Suppressor macrophage treated with lipopolysaccharide for 1 hour (primary cell): ENCODE measurements around the gene ADAMTS20.
"Not testable (repeated sequence)": the region's sequence is repeated elsewhere in the genome, so short reads cannot be mapped to it uniquely, and the experiment has no call there.

Experiments used
- DNase-seq, 3 donors: peaks; one replicate each; pipeline ENCODE4 v3.0.0-alpha.2; 2020 to 2022

The ADAMTS20 gene

DNA sequence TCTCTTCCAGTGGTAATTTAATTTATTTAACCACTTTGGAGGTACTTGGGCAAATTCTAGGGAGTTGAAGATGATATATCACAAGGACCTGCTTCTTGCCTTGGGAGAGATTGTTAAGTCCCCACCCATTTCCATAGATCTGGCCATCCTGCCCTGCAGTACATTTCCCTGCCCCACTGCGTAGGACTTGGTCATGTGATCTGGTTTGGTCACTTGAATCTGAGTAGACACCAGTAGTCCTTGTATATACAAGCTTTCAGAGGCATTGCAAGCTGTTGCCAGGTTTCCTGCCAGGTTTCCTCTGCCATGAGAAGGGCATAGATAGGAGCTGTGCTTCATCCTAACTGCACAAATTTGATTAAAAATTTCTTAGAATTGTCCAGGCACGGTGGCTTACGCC, 200.0 kb downstream of the ADAMTS20 start:
- no peak for DNase-seq

DNA sequence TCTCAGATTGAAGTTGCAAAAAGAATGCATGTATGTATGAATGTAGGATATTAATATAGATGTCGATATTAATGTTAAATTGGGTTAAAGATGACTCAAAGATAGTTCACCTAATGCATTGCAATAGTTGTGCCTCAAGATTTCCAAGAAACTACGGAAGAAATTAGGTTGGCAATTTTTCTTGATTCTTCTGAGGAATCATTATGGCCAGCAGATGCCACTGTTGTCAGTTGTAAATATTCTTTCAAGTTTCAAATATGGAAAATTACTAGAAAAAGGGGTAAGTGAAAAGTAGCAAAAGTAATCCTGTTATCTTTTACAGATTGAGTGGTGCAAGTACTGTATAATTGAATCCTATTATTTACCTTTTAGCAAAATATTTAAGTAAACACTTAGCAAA, 202.1 kb downstream of the ADAMTS20 start:
- DNase-seq, result no peak

DNA sequence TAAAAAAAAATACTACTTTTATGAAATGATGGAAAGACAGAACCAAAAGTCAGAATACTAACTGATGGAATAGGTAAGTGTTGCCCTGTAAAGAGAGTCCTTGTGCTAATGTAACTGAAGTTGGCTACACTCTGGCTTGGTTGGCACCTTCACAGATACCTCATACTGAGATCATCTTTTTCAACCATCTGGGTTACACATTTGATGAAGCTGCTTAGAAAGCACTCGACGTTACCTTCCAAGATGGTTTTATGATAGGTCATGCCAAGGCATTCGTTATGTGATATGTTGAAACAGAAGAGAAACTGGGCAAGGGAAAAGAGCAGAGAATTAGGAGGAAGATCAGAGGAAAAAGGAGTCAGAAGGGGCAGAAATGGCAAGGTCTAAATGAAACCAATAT, 203.8 kb downstream of the ADAMTS20 start:
- DNase-seq, result no peak

DNA sequence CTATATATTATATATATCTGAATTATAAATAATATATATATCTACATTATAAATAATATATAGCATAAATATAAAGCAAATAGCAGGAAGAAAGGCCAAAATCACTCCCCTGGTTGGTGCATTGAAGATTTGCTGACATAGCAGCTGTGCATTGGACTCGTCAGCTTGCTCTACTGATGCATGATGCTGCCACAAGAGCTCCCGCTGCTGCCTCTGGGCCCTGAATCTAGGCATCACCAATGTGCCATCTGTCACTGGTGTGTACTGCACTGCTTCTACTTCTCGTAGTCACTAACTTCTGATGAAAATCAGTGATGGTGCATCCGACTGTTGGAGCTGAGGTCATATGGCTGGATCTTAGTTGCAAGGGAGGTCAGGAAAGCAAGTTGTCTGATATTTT, 205.0 kb downstream of the ADAMTS20 start:
- no peak for DNase-seq

- DNase-seq, result no peak
Observed at GRCh38 chr12:43345023-43345422, 207.0 kb downstream of the ADAMTS20 start.

DNA sequence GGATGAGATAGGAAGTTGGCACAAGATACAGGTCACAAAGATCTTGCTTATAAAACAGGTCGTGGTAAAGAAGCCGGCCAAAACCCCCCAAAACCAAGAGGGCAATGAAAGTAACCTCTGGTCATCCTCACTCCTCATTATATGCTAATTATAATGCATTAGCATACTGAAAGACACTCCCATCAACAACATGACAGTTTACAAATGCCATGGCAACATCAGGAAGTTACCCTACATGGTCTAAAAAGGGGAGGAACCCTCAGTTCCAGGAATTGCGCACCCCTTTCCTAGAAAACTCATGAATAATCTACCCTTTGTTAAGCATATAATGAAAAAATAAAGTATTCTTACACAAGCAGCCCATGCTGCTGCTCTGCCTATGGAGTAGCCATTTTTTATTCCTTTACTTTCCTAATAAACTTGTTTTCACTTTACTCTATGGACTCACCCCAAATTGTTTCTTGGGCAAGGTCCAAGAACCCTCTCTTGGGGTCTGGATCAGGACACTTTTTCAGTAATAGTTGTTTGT, 210.2 kb downstream of the ADAMTS20 start:
- DNase-seq, result not testable (repeated sequence)

GRCh38 chr12:43338848-43339526, 213.0 kb downstream of the ADAMTS20 start:
- peak; percentile 55 to 77 (median 60) for DNase-seq

DNA sequence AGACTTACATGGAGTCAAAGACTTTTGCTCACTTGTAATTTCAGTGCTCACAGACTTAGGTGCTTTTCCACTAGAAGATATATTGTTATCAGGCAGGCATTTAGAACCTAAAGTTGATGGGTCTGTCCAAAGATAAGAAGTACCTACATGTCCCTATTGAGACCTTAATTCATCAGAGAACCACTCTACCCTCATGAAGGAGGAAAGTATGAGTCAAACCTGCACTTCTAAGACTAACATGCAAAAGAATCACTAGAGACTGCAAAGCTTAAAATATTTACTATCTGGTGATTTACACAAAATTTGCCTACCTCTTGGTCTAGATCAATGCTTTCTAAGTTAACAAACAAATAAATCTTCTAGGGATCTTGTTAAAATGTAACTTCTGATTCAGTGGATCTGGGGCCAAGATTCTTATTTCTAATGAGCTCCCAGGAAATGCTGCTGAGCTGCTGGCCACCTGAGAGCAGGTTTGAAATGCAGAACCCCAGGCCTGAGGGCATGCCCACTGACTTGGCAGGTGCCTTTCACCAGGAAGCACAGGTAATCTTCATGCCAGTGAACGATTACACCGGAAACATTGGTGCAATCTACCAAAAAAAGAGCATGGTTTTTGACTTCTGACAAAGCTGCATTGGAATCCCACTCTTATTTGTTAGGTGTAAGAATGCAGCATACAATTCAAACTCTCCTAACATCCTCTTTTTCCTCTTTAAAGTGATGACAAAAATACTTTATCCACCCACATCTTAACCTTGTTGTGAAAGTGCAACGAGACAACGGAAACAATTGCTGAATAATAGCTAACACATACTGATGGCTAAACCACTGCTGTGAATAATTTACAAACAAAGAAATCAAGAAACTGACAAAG, 214.2 kb downstream of the ADAMTS20 start:
- peak; percentile 5 to 57 (median 34) for DNase-seq

DNA sequence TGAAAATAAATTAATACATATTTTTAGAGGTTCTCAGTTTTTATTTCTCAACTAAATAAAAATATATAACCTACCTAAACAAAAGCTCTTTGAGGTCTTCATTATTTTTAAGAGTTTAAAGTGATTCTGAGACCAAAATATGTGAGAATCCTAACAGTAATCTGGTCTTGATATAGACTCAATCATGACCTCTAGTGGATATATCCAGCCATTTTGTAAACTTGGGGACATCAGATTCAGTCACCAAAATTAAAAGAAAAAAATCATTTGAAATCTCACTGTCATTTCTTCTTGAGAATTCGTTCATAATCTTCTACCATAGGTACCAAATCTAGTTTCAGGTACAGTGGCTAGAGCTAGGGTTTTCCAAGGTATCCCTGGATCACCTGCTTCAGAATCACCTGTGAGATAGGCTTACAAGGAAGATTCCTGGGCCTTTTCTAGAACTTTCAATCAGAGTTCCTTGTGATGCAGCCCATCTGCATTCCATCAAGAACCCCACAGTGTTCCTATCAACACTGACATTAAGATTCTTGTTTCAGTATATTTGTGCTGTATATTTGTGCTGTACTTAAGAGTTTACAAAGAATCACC, 214.9 kb downstream of the ADAMTS20 start:
- peak in 2 of 3 donors; percentile 33 to 46 for DNase-seq

DNA sequence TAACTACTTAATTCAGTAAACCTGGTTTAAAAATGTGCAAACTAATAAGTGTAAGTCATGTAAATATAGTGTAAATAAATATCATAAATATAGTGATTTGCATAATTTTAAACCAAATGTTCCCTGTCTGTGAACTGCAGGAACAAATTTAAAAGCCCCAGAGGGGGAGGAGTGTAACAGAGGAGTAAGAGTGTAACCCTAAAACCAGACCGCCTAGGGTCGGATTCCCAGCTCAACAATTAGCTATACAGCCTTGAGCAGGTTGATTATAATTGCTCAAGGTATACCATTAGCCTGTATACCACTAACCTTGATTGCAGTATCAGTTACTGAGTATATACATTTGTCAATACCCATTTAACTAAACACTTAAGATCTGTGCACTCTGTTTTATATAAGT, 218.4 kb downstream of the ADAMTS20 start:
- no peak for DNase-seq

- DNase-seq, result no peak
Observed at GRCh38 chr12:43332977-43333640, 218.9 kb downstream of the ADAMTS20 start.

GRCh38 chr12:43331935-43332334, 220.1 kb downstream of the ADAMTS20 start:
- no peak for DNase-seq

- DNase-seq, result no peak
Observed at GRCh38 chr12:43329375-43329774, 222.6 kb downstream of the ADAMTS20 start.

DNA sequence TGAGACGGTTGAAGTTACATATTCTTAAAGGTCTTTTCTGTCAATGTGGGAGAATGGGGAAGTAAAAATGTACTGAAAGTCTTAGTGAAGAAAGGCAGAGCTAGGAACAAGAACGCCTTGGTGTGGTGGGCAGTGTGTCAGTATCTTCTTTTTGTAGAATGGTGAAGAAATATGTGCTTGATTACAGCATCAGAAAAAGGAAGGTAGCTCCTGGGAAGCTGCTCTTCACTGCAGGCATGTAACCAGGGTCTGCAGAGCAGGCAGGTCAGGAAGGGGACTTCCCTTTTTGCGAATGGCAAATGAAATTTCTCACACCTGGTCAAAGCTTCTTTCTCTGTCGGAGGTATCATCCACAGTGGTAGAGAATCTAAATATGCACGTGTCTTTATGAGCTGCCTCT, 226.2 kb downstream of the ADAMTS20 start:
- no peak for DNase-seq

DNA sequence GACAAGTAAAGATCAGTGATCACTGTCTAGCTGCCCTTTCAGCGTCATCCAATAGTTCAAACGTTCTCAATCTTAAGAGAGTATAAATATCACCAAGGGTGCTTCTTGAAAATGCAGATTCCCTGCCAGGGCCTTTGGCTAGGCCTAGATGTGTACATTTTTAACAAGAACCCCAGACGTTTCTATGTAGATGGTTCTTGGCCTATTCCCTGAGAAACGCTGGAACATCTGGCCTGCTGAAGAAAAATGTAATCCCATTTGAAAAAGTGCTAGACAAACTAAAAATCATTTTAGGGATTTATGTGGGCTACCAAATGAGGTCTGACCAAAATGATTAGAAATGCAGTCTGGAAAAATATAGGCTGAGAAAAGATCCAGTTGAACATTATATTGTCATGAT, 231.7 kb downstream of the ADAMTS20 start:
- DNase-seq, result no peak

DNA sequence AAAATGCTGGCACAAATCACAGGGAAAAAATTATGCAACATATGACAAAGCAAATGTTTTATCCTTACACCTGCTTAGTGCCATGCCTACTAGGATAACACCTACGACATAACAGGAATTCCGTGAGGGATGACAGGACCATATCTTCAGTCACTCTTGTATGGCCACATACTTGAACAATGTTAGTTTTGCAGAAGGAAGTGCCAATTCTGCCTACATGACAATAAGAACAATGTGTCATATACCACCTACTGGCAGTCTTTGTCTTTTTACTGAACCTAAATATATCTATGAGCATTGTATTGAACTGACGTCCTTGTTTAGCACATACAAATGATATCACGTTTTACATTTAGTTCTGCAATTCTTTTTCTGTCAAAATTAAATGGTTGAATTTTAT, 234.0 kb downstream of the ADAMTS20 start:
- DNase-seq, result peak in 2 of 3 donors; percentile 27 to 37

GRCh38 chr12:43317156-43317555, 234.8 kb downstream of the ADAMTS20 start:
- DNase-seq, result no peak

DNA sequence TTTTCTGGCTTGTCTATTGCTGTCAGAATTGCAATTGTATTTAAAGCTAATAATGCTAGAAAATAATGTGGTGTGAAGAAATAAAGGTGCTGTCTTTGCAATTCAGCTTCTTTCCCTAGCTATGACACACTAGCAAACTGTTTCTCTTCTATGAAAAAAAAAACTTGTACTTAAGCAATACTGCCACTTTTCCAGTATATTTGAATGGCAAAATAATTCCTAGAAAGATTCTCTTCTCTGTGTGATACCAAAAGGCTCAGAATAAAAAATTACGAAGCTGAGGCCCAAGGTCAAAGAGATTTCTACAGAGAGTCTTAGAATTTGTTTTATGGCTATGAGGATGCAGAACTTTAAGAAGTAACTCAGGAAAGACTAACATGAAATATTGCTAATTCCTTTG, 235.5 kb downstream of the ADAMTS20 start:
- DNase-seq, result no peak

- DNase-seq, result no peak
Observed at GRCh38 chr12:43315961-43316360, 236.0 kb downstream of the ADAMTS20 start.

GRCh38 chr12:43312991-43313505, 239.0 kb downstream of the ADAMTS20 start:
- peak in 1 of 3 donors; percentile 8 for DNase-seq

- no peak for DNase-seq
Observed at GRCh38 chr12:43310596-43310995, 241.4 kb downstream of the ADAMTS20 start.

- DNase-seq, result no peak
Observed at GRCh38 chr12:43309959-43310358, 242.0 kb downstream of the ADAMTS20 start.

DNA sequence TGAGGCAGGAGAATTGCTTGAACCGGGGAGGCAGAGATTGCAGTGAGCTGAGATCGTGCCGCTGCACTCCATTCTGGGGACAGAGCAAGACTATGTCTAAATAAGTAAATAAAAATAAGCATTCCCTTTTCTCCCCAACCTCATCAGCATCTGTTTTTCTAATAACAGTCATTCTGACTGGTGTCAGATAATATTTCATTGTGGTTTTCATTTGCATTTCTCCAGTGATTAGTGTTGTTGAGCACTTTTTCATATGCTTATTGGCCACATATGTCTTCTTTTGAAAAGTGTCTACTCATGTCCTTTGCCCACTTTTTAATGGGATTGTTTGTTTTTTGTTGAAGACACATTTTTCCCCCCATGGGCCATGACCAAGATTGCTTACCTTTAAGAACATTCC, 243.2 kb downstream of the ADAMTS20 start:
- no peak for DNase-seq
